HG03571 (cell line): ENCODE results near the gene SMDT1.
"Not testable (repeated sequence)": the region's sequence is repeated elsewhere in the genome, so short reads cannot be mapped to it uniquely, and the experiment has no call there.

Experiments
- ATAC-seq: cut with Tn5 transposase; IDR thresholded peaks from one replicate; pipeline ENCODE4 v1.9.1; 2021; ENCODE audit not compliant: unreplicated experiment

Gene SMDT1

DNA sequence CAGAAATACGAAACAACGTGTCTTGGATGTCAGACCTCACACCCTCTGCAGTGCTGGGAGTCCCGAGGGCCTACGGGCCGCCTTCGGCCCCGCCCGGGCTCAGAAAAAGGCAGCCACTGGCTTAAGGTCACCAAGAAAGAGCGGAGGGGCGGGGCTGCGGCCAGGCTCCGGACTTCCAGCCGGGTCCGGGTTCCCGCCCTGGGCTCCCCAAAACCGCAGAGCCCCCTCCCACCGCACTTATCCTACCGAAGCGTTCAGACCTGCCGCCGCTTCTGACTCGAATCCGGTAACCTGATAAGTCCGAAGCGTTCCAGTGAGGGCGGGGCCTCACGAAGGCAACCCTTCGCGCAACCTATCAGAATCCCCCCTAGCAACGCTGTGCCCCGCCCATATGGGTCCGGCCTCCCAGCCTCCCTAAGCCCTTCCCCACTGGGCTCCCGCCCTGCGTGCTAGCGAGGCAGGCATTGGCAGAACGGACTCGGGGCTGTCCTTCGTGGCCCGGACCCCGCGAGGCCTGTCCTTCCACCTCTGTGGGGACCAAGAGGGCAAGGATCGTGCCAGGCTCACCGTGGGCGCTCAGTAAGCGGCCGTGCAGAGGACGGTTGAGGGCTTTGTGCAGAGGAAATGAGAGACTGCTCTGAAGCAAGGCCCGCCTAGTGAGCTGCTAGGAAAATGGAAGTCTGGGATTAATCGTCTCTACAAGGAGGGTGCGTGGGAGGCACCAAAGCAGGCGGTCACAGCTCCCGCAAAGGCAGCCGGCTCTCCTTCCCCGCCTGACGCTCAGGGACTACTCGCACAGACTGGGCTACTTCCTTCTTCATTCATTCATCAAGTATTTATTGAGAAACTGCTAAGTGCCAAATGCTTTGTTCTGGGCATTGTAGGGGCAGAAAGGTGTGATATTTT lies 8.7 kb upstream of the SMDT1 start, which contains the start of gene NAGA:
NAGA (minus strand) TSS at position 296 of the 906 bp plus-strand sequence. CDS start 515 bp downstream, outside the sequence.
- peak; percentile 86 for ATAC-seq

DNA sequence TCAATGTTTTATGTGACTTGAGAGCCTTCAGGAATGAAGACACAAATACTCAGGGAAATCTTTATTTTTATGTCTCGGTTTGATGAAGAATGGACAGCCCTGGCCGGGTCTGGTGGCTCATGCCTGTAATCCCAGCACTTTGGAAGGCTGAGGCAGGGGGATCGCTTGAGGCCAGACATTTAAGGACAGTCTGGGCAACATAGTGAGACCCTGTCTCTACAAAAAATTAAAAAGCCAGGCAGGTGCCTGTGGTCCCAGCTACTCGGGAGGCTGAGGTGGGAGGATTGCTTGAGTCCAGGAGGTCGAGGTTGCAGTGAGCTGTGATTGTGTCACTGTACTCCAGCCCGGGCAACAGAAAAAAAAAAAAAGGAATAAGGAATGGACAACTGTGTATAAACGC lies 8.0 kb upstream of the SMDT1 start:
- not testable (repeated sequence) for ATAC-seq

DNA sequence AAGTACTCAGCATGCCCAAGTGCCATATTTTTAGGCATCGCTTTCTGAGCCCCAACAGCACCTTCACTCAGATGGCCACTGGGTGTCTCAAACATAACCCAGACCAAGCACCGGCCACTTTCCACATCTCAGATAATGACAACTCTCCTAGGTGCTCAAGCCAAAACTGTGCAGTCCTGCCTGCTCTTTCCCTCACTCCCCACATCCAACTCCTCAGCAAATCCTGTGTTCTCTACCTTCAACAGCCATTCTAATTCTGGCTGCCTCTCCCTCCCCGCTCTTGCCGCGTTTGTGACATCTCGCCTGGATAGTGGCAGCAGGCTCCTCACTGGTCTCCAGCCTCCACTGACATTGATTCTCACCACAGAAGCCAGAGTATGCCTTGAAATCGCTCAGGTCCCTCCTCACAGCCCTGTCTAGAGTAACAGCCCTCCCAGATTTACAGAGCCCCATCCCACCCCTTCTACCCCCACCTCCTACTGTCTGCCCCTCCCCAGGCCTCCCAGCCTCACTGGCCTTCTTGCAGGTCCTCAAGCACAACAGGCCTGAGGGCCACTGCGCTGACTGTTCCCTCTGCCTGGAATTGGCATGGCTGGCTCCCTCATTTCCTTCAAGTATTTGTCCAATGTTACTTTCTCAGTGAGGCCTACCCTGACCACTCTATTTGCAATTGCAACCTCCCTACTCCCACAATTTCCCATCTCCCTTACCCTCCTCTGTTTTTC lies 6.7 kb upstream of the SMDT1 start:
- ATAC-seq: no peak

DNA sequence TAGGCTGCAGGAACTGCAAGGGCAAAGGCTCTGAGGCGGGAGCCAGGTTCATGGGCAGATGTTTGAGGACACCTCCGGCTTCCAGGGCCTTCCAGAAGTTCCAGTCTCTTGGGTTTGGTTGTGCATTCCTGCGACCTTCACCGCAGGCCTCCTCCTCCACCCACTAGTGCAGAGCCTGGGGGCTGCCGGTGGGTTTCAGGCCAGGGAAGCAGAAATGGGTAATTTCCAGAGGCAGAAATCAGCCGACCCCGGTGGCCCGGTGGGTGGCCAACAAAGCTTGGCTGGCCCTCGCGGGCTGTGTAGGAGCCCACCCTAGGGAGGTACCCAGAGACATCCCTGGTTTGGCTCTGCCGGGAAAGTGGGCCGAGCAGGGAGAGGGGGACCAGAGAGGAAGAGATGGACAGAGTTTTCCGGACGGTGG lies 5.9 kb upstream of the SMDT1 start:
- ATAC-seq: no peak

DNA sequence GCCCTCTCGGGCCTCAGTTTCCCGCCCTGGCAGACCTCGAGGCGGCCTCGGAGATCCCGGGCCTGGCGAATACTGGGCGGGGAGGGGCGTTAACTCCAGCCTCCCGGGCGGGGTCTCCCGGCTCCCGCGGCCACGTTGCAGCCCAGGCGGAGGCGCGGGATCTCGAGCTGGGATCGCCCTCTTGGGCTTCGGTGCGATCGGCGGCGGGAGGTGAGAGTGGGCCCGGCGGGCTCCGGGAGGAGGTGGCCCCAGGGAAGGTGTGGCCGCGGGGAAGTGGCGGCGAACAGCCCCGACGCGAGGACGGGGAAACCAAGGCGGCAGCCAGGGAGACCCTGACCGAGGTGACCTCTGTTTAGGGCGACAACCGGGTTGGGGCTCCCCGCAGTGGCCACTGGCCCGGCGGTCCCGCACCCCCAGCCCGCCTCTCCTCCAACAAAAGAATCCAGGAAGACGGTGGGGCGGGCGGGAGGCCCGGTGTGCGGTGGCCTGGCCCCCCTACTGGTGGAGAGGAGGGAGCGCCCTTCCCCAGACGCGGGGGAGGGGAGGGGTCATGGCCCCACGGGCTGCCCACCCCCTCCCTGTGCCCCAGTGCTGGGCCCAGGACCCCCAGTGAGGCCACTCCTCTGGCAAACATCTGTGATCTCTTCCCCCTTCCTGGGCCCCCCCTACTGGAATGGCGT lies 5.2 kb upstream of the SMDT1 start, which contains the start of gene PHETA2:
PHETA2 (plus strand) TSS at position 117 of the 680 bp plus-strand sequence. CDS start 3,046 bp downstream, outside the sequence.
- ATAC-seq: no peak

DNA sequence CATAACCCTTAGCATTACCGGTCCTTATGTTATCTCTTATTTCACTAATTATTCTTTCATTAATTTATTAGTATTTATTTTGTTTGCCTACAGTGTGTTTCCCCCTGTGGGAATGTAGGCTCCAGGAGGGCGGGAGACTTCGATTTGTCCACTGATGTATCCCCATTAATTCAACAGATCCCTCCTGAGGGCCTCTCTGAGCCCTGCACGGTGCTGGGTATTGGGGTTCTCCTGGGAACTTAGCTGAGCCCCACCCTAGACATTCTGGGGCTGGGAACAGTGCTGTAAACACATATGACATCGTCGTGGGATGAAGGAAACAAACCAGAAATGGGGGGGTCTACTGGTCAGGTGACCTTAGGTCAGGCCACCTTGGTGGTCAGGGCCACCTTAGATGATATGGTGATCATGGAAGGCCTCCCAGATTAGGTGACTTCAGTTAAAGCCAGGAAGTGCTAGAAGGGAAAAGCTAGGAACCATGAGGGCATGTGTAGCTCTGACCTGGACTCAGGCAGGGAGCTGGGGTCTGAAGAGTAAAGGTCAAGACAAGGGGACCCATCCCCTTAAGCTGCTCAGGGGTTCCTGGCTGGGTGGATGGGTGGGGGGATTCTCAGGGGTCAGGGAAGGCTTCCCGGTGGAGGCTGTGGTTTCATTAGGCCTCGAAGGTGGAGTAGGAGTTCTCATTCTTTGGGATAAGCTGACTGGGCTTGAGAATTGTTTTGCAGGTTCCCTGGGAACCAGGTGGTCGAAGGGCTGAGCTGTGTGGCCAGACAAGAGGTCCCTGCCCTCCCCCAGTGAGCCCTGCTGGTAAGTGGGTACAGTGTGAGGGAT lies 4.4 kb upstream of the SMDT1 start:
- ATAC-seq: no peak

DNA sequence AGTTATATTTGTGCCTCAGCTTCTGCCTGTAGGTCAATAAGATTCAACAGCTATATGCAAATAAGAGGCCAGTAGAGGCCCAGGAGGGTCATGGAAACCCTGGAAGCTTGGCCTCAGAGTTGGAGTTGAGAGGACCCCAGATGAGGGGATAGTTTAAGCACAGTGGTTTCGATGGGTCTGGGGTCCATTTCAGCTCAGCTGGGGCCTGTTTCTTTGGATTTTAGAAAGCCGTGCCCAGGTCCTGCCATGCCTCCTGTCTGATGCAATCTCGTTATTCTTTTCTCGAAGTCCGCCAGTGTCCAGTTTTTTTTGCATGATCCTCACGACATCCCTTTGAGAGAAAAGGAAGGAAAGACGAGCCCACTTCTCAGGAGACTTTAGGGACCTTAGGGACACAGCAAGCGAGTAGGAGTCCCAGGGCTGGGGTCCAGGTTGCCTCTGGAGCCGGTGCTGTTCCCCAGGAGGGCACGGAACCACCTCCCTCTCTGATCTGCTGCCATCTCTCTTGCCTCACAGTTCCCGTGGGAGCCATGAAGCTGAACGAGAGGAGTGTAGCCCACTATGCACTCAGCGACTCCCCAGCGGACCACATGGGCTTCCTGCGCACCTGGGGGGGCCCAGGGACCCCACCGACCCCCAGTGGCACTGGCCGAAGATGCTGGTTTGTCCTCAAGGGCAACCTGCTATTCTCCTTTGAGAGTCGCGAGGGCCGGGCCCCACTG lies 2.6 kb upstream of the SMDT1 start:
- no peak for ATAC-seq

DNA sequence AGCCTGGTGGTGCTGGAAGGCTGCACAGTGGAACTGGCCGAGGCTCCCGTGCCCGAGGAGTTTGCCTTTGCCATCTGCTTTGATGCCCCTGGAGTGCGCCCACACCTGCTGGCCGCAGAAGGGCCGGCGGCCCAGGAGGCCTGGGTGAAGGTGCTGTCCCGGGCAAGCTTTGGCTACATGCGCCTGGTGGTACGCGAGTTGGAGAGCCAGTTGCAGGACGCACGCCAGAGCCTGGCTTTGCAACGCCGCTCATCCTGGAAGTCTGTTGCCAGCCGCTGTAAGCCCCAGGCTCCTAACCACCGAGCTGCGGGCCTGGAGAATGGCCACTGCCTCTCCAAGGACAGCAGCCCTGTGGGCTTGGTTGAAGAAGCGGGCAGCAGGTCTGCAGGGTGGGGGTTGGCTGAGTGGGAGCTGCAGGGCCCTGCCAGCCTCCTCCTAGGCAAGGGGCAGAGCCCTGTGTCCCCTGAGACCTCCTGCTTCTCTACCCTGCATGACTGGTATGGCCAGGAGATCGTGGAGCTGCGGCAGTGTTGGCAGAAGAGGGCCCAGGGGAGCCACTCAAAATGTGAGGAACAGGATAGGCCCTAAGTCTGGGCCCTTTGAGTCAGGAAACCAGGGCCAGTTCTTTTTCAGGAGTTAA lies 1.9 kb upstream of the SMDT1 start:
- ATAC-seq: no peak

DNA sequence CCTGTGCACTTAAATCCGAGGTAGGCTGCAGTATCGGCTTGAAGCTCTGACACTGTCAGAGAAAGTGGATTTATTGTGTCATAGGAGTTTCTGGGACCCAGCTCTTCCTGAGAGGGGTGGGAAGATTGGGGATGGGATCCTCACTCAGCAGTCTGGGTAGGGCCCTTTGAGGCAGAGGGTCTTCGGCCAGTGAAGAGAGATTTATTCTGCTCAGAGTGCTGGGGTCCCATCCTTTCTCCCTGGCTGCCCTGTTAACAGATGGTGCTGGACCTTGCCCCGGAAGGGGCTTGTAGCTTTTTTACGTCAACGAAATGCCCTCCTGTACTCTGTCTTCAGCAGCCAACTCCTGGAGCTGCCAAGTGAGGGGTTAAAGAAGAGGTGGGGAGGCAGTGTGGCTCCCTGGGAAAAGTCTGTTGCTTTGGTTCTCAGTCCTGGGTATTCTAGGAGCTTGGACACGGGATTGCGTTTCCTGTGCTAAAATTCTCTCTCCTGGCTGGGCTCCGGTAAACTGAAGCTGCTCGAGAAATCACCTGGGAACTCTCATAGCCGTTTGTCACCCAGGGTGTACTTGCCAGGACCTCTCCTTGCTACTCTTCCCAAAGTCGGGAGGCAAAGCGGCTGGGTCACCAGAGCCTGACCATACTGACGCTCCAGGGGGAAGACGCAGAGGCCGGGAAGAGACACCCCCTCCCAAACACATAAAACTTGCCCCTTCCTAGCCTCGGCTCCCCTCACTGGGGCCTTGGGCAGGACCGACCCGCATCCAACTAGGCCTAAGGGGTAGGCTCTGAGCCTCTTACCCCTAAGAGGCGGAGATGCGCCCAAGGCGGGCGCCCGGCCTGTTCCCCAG lies 806 bp upstream of the SMDT1 start:
- ATAC-seq: peak; percentile 7

DNA sequence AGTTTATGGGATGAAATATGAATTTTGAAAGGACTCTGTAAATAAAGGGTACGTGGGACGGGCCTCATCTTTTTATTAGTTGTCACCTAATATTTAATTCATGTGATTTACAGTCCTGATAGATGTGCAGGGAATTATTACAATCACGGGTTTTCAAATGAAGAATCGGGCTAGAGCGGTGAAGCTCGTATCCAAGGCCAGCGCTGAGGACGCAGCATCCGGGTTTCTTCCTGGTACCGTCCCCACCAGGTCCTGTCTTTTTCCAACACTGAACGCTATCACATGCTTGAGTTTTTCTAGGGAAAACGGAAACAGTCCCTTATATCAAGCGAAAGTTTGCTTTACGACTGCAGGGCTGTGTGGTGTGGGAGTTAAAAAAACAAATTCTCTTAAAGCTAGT lies 787 bp downstream of the SMDT1 start:
- ATAC-seq: no peak

DNA sequence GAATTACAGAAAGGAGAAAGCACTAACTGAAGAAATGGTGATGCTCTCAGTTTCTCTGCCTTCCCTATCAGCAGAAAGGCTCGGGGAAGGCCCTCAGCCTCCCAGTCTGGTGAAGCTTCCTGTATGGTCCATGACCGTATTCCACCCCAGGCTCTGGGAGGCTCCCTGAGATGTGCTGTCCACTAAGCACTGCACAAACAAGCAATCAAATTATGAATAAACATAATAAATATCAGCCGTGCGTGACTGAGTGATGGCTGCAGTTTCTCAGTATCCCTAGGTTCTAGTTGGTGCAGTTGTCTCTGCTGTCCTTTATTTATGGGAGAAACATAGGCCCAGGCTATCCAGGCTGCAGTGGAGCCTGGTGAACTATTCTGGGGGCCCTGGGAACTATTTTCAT lies 3.6 kb downstream of the SMDT1 start:
- no peak for ATAC-seq

DNA sequence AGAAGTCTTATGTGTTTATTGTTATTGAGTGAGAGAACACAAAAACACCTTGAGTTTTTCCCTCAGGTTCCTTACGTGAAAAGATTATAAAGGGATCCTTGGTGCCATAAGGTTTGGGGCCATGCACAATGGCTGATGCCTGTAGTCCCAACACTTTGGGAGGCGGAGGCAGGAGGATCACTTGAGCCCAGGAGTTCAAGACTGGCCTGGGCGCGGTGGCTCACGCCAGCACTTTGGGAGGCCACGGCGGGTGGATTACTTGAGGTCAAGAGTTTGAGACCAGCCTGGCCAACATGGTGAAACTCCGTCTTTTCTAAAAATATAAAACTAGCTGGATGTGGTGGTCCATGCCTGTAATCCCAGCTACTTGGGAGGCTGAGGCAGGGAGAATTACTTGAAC lies 5.4 kb downstream of the SMDT1 start:
- ATAC-seq: no peak

DNA sequence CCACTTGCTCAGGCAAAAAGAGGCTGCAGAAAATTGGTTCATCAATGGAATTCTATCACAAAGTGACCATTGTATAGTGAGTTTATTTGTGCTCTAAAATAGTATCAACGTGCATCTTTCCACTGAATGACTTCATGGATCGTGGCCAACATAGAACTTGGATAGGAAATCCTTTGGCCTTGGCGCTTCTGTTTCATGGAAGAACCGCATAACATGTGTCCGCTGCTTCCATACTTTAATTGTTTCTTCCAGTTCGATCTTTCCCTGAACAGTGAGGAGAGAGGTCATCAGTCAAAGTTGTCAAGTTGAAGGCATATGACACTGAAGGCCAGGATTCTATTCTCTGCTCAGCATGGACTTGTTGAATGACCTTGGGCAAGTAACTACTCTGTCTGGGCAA lies 6.6 kb downstream of the SMDT1 start:
- ATAC-seq: no peak

DNA sequence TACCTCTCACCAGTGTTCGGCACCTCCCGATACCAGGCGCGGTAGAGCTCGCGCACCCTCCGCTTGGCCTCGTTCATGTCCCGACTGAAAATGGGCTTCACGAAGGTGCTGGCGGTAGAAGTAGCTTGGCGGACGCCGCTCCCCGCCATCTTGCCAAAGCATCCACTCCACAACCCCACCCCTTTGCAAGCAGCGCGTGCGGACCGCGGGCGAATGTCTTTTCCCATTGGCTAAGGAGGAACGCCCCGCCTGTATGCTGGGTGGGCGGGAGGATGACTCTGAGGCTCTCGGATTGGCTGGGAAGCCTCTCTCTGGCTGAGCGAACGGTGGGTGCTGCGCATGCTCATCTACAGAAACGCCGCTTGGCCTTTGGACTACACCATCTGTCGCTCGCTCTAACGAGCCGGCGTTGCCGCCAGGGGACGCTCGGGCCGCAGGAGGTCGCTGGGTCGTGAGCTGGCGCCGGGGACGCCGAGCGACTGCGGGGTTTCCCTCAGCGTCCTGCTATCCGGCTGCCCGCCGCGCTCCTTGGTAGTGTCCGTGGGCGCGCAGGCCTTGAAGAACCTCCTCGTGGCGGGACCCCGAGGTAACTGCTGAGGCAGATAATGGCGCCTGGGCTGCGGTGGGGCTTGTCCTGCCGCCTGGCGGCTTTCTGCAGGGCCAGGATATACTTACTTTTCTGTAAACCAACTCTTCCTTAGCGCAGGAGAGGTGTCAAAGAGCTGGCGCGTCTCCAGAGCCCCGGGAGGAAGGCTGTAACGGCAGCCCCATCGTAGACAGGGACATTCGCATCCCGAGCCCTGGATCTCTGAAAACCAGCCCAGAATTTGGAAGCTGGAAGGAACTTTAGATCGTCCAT lies 11.3 kb downstream of the SMDT1 start, which contains the start of gene NDUFA6:
NDUFA6 (minus strand) TSS at position 177 of the 859 bp plus-strand sequence; CDS start at position 149, 28 bp downstream.
- ATAC-seq: peak; percentile 93

DNA sequence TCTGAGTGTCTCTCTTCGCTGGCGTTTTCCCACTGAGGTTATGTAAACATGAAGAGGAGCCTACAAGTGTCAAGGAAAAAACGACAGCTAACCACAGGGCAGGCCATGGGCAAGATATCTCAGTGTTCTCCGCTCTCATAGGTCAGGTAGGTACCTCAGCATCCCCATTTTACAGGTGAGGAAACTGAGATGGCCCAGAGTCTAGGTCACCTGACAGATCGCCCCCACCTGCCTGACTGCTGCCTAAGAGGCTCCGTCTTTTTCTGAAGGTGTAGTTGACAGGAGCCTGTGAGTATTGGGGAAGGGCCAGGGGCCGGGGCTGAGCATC lies 11.9 kb downstream of the SMDT1 start:
- ATAC-seq: no peak

DNA sequence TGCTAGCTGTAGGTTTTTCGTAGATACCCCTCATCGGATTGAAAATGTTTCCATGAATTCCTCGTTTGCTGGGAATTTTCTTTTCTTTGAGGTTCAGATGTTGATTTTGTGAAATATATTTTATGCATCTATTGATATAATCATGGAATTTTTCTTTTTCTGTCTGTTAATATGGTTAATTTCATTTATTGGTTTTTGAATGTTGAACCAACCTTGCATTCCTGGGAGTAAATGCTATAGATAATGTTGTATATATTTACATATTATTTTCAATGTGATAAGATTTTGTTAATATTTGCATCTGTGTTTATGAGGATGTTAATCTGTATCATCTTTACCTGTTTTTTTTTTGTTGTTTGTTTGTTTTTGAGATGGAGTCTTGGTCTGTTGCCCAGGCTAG lies 21.7 kb downstream of the SMDT1 start:
- ATAC-seq: no peak

DNA sequence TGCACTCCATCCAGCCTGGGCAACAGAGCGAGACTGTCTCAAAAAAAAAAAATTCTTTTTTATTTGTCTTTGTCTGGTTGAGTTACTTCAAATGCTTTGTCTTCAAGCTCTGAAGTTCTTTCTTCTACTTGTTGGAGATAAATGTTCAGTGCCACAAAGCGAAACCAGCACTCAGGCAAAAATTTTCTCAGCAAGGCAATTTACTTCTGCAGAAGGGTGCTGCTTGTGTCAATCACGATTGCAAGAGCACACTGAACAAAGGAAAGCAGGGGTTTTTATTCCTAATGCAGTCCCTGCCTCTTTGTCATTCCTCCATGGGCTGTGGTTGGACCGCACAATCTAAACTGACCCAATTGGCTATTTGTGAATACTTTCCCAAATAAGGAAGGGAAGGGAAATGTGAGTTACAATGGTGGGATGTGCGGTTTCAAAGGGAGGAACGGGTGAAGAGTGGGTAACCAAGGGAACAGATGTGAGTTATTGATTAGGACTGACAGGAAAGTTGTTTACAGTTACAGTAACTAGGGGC lies 24.9 kb downstream of the SMDT1 start:
- not testable (repeated sequence) for ATAC-seq
